CD1c-positive myeloid dendritic cell (primary cell): Measurements from ENCODE around the gene TMUB2.
A peak's percentile ranks its signal among the peaks of the same experiment; 100 is the strongest.
"Not testable (repeated sequence)": the region's sequence is repeated elsewhere in the genome, so short reads cannot be mapped to it uniquely, and the experiment has no call there.

Source experiments
- DNase-seq: peaks from one replicate; pipeline ENCODE4 v3.0.0-alpha.2; 2016; ENCODE audit errors: extremely low spot score

The TMUB2 gene

GRCh38 chr17:44186307-44187130 lies at the start of gene TMUB2:
Gene TMUB2 (plus strand): TSS chr17:44186972. CDS start chr17:44187709, 737 bp downstream.
- DNase-seq: peak; percentile 100

- peak; percentile 94 for DNase-seq
These were observed 48.7 kb upstream of the TMUB2 start for GRCh38 chr17:44137891-44138709.

GRCh38 chr17:44143921-44144320 lies 42.9 kb upstream of the TMUB2 start:
- DNase-seq: not testable (repeated sequence)

- DNase-seq: no peak
These were observed 41.6 kb upstream of the TMUB2 start for GRCh38 chr17:44144966-44145739.

DNA sequence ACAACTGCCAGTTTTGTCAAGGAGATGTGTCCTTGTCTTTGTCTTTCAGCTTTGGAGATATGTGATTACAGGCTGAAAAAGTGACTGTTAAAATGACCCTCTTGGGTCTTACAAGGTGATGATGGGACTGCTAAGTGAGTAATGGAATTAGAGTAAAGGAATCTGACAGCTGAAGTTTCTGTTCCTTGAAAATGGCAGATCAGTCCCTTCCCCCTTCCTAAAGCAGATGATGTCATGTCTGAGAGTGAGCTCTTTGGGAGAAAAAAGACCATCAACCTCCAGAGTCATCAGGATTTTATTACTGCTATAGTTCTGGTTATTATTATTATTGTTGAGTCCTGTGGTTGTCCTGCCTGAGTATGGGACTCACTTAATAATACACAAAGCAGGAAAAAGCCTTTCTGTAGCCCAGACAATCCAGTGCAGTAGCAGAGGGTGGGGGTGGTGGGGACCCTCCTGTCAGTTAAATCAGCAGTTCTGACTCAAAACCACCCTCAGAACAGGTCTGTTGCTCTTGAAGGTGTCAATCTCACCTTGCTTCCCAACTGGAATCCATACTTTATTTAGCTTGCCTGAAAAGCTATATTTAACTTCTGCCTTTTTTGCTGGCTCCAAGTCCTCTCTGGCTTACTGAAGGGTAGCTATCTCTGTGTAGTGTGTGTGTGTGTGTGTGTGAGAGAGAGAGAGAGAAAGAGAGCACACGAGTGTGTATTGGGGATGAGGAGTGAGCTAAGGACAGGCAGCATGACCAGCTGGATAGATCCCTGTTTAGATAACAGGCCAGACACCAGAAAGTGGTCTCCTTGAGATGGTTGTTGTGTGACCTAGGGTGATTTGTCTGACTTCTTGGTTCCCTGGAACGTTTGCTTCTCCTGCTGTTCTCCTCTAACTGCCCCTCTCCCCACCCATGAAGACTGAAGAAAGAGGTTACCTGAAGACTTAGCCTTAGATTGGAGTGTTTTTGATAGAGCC lies 40.1 kb upstream of the TMUB2 start:
- peak; percentile 68 for DNase-seq

DNA sequence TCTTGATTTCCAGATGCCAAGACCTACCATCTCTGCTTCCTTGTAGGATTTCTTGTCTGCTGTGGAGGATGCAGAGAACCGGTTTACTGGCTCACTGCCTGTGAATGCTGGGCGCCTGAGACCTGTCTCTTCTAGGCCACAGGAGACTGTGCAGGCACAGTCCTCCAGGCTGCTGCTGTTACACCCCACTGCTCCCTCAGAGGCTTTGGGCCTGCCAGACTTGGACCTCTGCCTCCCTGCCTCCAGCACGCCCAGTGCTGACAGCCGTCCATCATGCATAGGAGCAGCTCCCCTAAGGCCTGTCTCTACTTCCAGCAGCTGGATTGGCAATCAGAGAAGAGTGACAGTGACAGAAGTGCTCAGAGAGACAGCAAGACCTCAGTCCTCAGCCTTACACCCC lies 39.0 kb upstream of the TMUB2 start:
- no peak for DNase-seq

GRCh38 chr17:44149066-44149465 lies 37.7 kb upstream of the TMUB2 start:
- DNase-seq: peak; percentile 28

DNA sequence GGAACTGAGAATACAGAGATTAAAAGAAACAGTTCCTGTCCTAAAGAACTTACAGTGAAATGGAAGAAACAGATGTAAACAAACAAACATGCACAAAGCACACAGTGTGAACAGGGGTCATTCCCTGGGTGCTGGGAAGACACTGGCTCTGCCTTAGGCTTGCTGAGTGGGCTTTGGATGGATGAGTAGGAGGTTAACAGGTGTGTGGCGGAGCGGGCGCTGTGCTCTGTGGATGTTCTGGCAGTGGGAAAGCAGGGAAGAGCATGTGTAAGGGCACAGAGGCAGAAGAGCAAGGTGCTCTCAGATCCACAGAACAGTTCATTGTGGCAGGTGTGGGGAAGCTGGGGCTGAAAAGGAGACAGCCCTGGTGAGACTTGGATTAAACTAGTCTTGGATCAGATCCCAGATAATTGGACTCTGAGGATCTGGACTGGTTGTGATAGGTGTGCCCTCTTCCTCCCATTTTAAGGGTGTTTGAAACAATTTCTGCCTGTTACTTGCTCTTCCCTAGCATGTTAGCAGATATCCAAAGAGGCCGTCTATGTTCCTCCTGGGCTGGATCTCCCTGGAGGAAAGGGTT lies 36.9 kb upstream of the TMUB2 start:
- no peak for DNase-seq

DNA sequence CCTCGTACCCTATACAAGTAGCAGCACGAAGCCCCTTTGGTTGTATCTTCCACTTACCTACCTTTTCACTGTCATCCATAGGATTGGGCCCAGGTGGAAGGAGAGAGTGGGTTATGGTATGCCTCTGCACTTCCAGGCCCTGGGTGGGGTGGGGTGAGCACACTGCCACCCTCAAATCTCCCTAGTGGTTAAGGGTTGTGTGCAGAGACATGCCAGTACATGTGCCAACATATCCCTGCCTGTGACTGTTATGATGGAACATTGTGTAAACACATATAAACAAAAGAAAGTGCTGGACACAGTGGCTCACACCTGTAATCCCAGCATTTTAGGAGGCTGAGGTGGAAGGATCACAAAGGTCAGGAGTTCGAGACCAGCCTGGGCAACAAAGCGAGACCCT lies 33.9 kb upstream of the TMUB2 start:
- DNase-seq: no peak

GRCh38 chr17:44155488-44155887 lies 31.3 kb upstream of the TMUB2 start:
- no peak for DNase-seq

DNA sequence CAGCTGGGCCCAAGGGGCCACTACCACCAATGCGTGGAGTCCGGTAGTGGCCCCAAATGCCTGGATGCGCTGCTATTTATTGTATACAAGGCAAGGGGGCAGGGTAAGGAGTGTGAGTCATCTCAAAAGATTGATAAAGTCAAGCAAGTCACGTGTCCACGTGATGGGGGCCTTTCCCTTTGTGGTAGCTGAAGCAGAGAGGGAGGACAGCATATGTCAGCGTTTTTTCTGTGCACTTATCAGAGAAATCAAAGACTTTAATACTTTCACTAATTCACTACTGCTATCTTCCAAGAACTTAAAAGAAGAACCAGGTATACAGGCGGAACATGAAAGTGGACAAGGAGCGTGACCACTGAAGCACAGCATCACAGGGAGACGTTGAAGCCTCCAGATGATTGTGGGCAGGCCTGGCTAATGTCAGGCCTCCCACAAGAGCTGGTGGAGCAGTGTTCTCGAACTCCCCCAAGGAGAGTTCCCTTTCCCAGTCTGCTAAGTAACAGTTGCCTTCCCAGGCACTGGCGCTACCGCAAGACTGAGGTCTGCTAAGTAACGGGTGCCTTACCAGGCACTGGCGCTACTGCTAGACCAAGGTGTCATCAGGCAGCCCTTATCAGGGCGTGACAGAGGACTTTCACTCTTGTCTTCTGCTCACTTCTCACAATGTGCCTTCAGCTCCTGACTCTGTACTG lies 27.1 kb upstream of the TMUB2 start:
- DNase-seq: no peak

GRCh38 chr17:44164476-44164875 lies 22.3 kb upstream of the TMUB2 start:
- DNase-seq: no peak

GRCh38 chr17:44167181-44167861 lies 19.5 kb upstream of the TMUB2 start:
- no peak for DNase-seq

GRCh38 chr17:44170135-44170498 lies 16.7 kb upstream of the TMUB2 start:
- DNase-seq: no peak

DNA sequence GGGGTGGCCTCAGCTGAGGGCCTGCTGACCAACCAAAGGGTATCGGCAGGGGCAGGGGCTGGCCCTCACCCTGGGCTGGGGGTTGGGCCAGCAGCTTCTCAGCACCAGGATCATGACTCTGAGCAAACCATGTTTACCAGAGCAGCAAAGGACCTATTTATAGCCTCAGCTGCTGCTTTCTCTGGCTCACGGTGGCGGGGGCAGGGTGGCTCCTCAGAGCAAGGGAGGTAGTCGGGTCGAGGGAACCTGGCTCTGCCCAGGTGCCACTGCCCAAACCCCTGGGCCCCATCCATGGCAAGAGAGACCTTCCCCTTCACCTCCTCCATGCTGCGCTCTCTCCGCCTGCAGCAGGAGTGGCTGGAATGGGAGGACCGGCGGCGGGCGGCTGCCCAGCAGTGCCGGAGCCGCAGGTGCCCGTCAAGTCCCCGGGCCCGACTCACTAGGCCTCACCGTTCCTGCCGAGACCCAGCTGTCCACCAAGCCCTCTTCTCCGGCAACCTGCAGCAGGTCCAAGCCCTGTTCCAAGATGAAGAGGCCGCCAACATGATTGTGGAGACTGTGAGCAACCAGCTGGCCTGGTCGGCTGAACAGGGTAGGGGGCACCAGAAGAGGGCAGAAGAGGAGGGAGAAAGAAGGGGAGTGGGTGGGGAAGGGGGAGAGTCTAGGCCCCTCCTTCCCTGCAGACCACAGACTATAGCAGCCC lies 16.1 kb upstream of the TMUB2 start, which contains the start of gene ASB16:
Gene ASB16, plus strand, starts transcription at position 206 of the 703 bp plus-strand sequence. Its CDS starts 86 bp downstream, at position 292.
- no peak for DNase-seq

DNA sequence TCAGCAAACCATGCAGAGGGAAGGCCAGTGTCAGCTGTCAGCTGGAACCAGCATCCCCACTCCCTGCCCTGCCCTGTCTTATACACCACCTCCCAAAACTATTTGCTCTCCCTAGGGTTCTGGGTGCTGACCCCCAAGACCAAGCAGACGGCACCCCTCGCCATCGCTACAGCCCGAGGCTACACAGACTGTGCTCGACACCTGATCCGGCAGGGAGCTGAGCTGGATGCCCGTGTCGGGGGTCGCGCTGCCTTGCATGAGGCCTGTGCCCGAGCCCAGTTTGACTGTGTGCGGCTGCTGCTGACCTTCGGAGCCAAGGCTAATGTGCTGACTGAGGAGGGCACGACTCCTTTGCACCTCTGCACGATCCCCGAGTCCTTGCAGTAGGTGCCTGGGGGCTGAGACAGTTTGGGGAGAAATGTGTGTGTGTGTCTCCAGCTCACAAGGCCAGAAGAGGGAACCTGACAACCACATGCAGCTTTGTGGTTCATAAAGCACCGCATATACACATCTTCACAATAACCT lies 14.8 kb upstream of the TMUB2 start:
- DNase-seq: no peak

DNA sequence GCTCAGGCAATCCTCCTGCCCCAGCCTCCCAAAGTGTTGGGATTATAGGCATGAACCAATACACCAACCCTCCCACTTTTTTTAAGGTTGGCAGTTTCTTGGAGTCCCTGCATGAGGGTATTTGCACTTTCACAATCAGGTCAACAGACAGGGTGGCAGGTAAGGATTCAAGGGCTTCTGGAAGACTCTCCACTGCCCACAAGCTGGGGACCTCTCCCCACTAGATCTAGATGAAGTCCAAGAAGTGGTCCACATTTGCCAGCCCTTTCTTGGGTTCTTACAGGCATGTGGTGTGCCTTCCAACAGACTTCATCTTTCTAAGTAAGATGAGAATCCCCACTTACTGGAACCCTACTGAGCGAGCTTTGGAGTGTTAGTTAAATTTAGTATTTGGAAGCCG lies 12.3 kb upstream of the TMUB2 start:
- no peak for DNase-seq

DNA sequence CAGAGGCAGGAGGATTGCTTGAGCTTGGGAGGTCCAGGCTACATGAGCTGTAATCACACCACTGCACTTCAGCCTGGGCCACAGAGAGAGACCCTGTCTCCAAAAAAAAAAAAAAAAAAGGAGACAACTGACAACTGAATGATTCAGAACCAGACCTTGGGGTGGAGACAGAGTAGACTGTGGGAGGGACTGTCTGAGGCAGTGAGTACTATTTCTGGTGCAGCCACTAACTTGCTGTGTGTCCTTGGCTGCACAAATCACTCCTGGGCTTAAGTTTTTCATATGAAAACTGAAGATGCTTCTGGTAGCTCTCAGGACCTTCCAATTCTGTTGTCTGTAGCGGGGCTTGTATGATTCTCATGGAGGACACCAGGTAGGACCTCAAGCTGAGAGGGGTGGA lies 10.5 kb upstream of the TMUB2 start:
- no peak for DNase-seq
